B cell (primary cell): ENCODE measurements around the gene RNF34. TPM values are rescaled to one million over a fixed set of nuclear protein-coding genes. Genes with fewer than 3 reads are reported as not detected.

Experiments
- ATAC-seq: fragments of 200-7000 bp; cut with Tn5 transposase; one replicate; pipeline ENCODE4 v1.10.0; 2021; ENCODE audit warnings: low read depth, mild to moderate bottlenecking, moderate number of reproducible peaks, moderate library complexity
- CTCF ChIA-PET: fragments of 350-600 bp; sonication (Branson Sonifier 250); formaldehyde crosslinking; loops from one replicate; lab custom pipeline; 2021; ENCODE audit warnings: antibody characterized with exemption, inconsistent platforms; lab: Charles Lee
- POLR2A ChIA-PET: fragments of 350-600 bp; sonication (Branson Sonifier 250); formaldehyde crosslinking; loops from one replicate; lab custom pipeline; 2021; ENCODE audit warnings: antibody characterized with exemption; lab: Charles Lee
- DNase-seq: peaks from one replicate; pipeline ENCODE4 v3.0.0; 2013
- H2AFZ ChIP-seq: 2 replicates; pipeline ENCODE4 v1.6.1; 2012; ENCODE audit warnings: mild to moderate bottlenecking, low read depth, low read length; ENCODE audit not compliant: insufficient read depth, poor library complexity, severe bottlenecking
- H3K27ac ChIP-seq, 2 donors: 1 replicate in 1 of 2; 2 replicates in 1 of 2; pipeline ENCODE4 v1.5.1; 2012 to 2013; ENCODE audit warnings: low read length in 2 of 2, mild to moderate bottlenecking in 2 of 2, moderate library complexity in 1 of 2
- H3K27me3 ChIP-seq, 4 experiments: fragments of 200-600 bp in 1 of 4; sonication (generic) in 1 of 4; replicated peaks in 1 of 4; 1 replicate in 2 of 4; 2 replicates in 2 of 4; pipeline versions ENCODE4 v1.6.1 to v1.7.0; 2013 to 2016; ENCODE audit warnings: low read length in 3 of 4, mild to moderate bottlenecking in 2 of 4, mixed read lengths in 1 of 4, moderate library complexity in 1 of 4; ENCODE audit not compliant: insufficient read depth in 4 of 4, control insufficient read depth in 3 of 4; ENCODE audit errors: control extremely low read depth in 1 of 4
- H3K36me3 ChIP-seq, 2 experiments: replicated peaks in 1 of 2; 1 replicate in 1 of 2; 2 replicates in 1 of 2; pipeline versions ENCODE4 v1.6.1 to v1.7.1; 2013; ENCODE audit warnings: low read length in 1 of 2; ENCODE audit not compliant: insufficient read depth in 2 of 2, control insufficient read depth in 1 of 2; ENCODE audit errors: control extremely low read depth in 1 of 2, extremely low read depth in 1 of 2
- H3K4me1 ChIP-seq, 2 donors: fragments of 200-600 bp in 1 of 2; sonication (generic) in 1 of 2; 1 replicate in 1 of 2; 2 replicates in 1 of 2; pipeline versions ENCODE4 v1.5.1 to v1.6.1; 2013 to 2017; ENCODE audit warnings: low read length in 2 of 2; ENCODE audit not compliant: control insufficient read depth in 2 of 2, insufficient read depth in 2 of 2
- H3K4me2 ChIP-seq: replicated peaks from 2 replicates; pipeline ENCODE3; 2012; ENCODE audit warnings: mild to moderate bottlenecking, low read depth, low read length; ENCODE audit not compliant: poor library complexity, severe bottlenecking
- H3K4me3 ChIP-seq, 5 experiments: fragments of 200-600 bp in 1 of 5; sonication (generic) in 1 of 5; 1 replicate in 3 of 5; 2 replicates in 2 of 5; pipeline versions ENCODE4 v1.5.1 to v1.7.0; 2011 to 2016; ENCODE audit warnings: low read length in 4 of 5, mild to moderate bottlenecking in 4 of 5, low read depth in 2 of 5, control low read depth in 1 of 5, moderate library complexity in 1 of 5; ENCODE audit not compliant: insufficient read depth in 1 of 5; ENCODE audit errors: control extremely low read depth in 1 of 5, extremely low read depth in 1 of 5
- H3K79me2 ChIP-seq: fragments of 200-600 bp; sonication (generic); one replicate; pipeline ENCODE4 v1.6.0; 2016; ENCODE audit warnings: low read length; ENCODE audit not compliant: control insufficient read depth, insufficient read depth
- H3K9ac ChIP-seq: fragments of 200-600 bp; sonication (generic); 2 replicates; pipeline ENCODE4 v1.6.1; 2017; ENCODE audit warnings: mild to moderate bottlenecking, low read length, moderate library complexity
- H3K9me3 ChIP-seq, 3 donors: one replicate each; pipeline versions ENCODE4 v1.6.1 to v1.7.1; 2013; ENCODE audit warnings: low read length in 2 of 3; ENCODE audit not compliant: control insufficient read depth in 2 of 3, insufficient read depth in 1 of 3; ENCODE audit errors: control extremely low read depth in 1 of 3
- H4K20me1 ChIP-seq: 2 replicates; pipeline ENCODE4 v1.6.0; 2012; ENCODE audit warnings: mild to moderate bottlenecking, low read length; ENCODE audit not compliant: insufficient read depth, control insufficient read depth, poor library complexity, severe bottlenecking
- H3K27ac Mint-ChIP-seq: one replicate; pipeline ENCODE4 v1.8.0; 2021; ENCODE audit warnings: mixed read lengths
- H3K27me3 Mint-ChIP-seq: one replicate; pipeline ENCODE4 v1.8.0; 2021; ENCODE audit warnings: mixed read lengths
- H3K4me1 Mint-ChIP-seq: one replicate; pipeline ENCODE4 v1.8.0; 2021; ENCODE audit warnings: mixed read lengths
- H3K4me3 Mint-ChIP-seq: one replicate; pipeline ENCODE4 v1.8.0; 2021; ENCODE audit warnings: mixed read lengths
- H3K9me3 Mint-ChIP-seq: one replicate; pipeline ENCODE4 v1.8.0; 2022; ENCODE audit warnings: mixed read lengths; ENCODE audit not compliant: insufficient read depth
- EZH2 ChIP-seq: IDR thresholded peaks from 2 replicates; pipeline ENCODE4 v1.6.1; 2012; ENCODE audit warnings: borderline replicate concordance, low read depth, mild to moderate bottlenecking, moderate library complexity, low read length; ENCODE audit not compliant: insufficient read depth, poor library complexity, severe bottlenecking
- WGBS: methylation state at CpG from one replicate; pipeline ENCODE4 v1.1.5; 2013; ENCODE audit warnings: missing lambda C conversion rate; ENCODE audit not compliant: insufficient coverage; 5-methylcytosine and 5-hydroxymethylcytosine counted together
- intact Hi-C: fragments of 100-400 bp; cut with micrococcal nuclease; formaldehyde crosslinking; loops from one replicate; pipeline ENCODE4 v1.10.0; 2022
- polyA plus RNA-seq: library from polyadenylated mRNA; depleted of rRNA; stranded (reverse); fragments of >200 nt; gene quantifications from 2 replicates; pipeline ENCODE4 v1.2.3, GENCODE V29; 2012
- total RNA-seq, 2 donors: library from RNA; stranded (reverse); fragments of 120-200 nt in 1 of 2; gene quantifications; 1 replicate in 1 of 2; 2 replicates in 1 of 2; pipeline versions ENCODE4 v1.2.3 to v1.2.4, GENCODE V29; 2013 to 2022
- TF ChIP-seq, protein P1 (sequence below): fragments of 200-600 bp; IDR thresholded peaks from one replicate; pipeline ENCODE4 v1.8.0; 2022; ENCODE audit warnings: antibody characterized with exemption, mild to moderate bottlenecking

RNF34 gene
- total and polyA plus RNA-seq, 2 donors (not counting 1 experiment from before 2014, with no cell fraction given): 24.9 to 86.7 TPM

DNA sequence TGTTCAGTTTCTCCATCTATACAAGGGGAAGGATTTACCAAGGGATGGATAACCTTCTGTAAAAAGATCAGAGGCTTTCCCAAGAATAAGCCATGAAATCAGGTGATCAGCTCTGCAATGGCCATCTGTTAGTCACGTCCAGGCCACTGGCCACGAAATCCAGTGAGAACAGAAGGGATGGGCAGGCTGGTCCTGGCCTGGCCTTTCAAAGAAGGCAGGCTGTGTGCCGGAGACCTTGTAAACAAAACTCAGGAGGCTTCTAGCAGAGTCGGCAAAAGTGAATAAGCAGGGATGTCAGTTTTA lies 68.5 kb downstream of the RNF34 start:
- CTCF ChIA-PET: interaction anchor here (0.7 to 2.1 kb wide), 8 partner anchors 9 to 134 kb away, joined by 3 to 15 read pairs (median 4); partner anchors contain the start of gene RNF34
- Histone ChIP-seq H3K9me3 (no peaks in the 10 kb centered on the region), H4K20me1 (peaks cover 29% of the 10 kb centered on the region), H3K36me3 (peaks cover 0 to 9% of the 10 kb centered on the region in 2 experiments), H3K4me1 (peaks cover 23 to 49% of the 10 kb centered on the region in 2 donors), H3K27me3 (no peaks in the 10 kb centered on the region), H3K4me2 (peak overlapping the region; percentile 75), H3K27ac (peak overlapping the region; percentile 37 to 82), H3K4me3 (no peak overlapping the region), H3K9ac (no peak overlapping the region), H3K79me2 (peaks cover 29% of the 10 kb centered on the region), H2AFZ (no peak overlapping the region)
- DNase-seq (no peak), ATAC-seq (no peak)
- TF ChIP-seq EZH2: no peak
- TF ChIP-seq, protein P1, sequence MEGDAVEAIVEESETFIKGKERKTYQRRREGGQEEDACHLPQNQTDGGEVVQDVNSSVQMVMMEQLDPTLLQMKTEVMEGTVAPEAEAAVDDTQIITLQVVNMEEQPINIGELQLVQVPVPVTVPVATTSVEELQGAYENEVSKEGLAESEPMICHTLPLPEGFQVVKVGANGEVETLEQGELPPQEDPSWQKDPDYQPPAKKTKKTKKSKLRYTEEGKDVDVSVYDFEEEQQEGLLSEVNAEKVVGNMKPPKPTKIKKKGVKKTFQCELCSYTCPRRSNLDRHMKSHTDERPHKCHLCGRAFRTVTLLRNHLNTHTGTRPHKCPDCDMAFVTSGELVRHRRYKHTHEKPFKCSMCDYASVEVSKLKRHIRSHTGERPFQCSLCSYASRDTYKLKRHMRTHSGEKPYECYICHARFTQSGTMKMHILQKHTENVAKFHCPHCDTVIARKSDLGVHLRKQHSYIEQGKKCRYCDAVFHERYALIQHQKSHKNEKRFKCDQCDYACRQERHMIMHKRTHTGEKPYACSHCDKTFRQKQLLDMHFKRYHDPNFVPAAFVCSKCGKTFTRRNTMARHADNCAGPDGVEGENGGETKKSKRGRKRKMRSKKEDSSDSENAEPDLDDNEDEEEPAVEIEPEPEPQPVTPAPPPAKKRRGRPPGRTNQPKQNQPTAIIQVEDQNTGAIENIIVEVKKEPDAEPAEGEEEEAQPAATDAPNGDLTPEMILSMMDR: no peak
- intact Hi-C loops: loop anchor here (5.0 kb wide), 1 partner anchor 324 kb away; the partner anchor contains the start of gene RHOF
- Mint-ChIP-seq H3K27me3 (no peaks in the 10 kb centered on the region), H3K4me3 (peak overlapping the region; percentile 64), H3K9me3 (no peaks in the 10 kb centered on the region), H3K4me1 (peaks cover 63% of the 10 kb centered on the region), H3K27ac (peak overlapping the region; percentile 86)
- POLR2A ChIA-PET: interaction anchor here (0.5 to 1.4 kb wide), 8 partner anchors 8 to 1345 kb away, joined by 3 to 5 read pairs (median 3); no protein-coding TSS in a partner anchor
- WGBS: 92% methylated on average over 2 of the region's 4 CpGs

DNA sequence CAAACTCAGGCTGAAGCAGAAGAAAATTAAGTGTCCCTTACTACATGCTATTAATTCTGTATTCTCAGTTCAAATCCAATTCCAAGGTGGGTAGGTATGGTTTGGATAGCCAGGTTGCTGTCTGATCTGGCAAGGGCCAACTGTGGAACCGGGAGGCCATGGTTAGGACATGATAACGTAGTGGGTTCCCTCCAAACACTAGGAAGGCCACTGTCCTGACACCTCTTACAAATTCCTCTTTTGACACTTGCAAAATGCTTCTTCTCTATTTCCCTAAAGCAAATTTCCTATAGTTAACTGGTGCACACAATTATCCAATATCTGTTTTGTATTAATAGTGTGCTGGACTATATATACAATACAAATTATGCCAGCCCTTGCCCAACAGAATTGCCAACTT lies 70.8 kb downstream of the RNF34 start:
- H3K4me1 Mint-ChIP-seq: peaks cover 49% of the 10 kb centered on the region
- POLR2A ChIA-PET: no interaction called here

More for the DNA sequence above, 70.8 kb downstream of the RNF34 start:
- Histone ChIP-seq H3K9ac (no peak overlapping the region), H3K4me3 (no peak overlapping the region), H3K36me3 (no peaks in the 10 kb centered on the region), H3K27me3 (no peaks in the 10 kb centered on the region), H4K20me1 (peaks cover 6% of the 10 kb centered on the region), H3K27ac (peak overlapping the region; percentile 1 to 71), H3K79me2 (peaks cover 22% of the 10 kb centered on the region), H3K9me3 (no peaks in the 10 kb centered on the region), H2AFZ (no peak overlapping the region), H3K4me1 (peaks cover 6 to 26% of the 10 kb centered on the region in 2 donors), H3K4me2 (no peak overlapping the region)
- DNase-seq (no peak), ATAC-seq (no peak)
- intact Hi-C loops: no loop called here
- TF ChIP-seq, protein P1: no peak
- TF ChIP-seq EZH2: no peak
- Mint-ChIP-seq H3K27me3 (no peaks in the 10 kb centered on the region), H3K4me3 (no peak overlapping the region), H3K27ac (peak overlapping the region; percentile 75), H3K9me3 (no peaks in the 10 kb centered on the region)
- CTCF ChIA-PET: no interaction called here
- no CpG with 5 or more reads among the region's 2 CpGs for WGBS
